Epithelial cell of esophagus (primary cell): ENCODE results near the gene ORC1.

ENCODE experiments used
- DNase-seq: peaks from one replicate; pipeline ENCODE4 v3.0.0; 2010; ENCODE audit warnings: low read depth
- H3K4me3 ChIP-seq: 2 replicates; pipeline ENCODE4 v1.5.1; 2011; ENCODE audit warnings: mild to moderate bottlenecking, low read length, control low read depth
- CTCF ChIP-seq: IDR thresholded peaks from 2 replicates; pipeline ENCODE4 v1.5.1; 2011; ENCODE audit warnings: low read depth, mild to moderate bottlenecking, low read length, control low read depth, inconsistent platforms; ENCODE audit not compliant: insufficient read depth; ENCODE audit errors: missing control alignments

ORC1 gene

GRCh38 chr1:52404116-52404974 lies at the start of gene ORC1, which contains the start of gene PRPF38A:
Gene ORC1 (minus strand): TSS chr1:52404423. CDS start chr1:52402223, 2,200 bp downstream.
Gene PRPF38A (plus strand): TSS chr1:52404602. CDS start chr1:52404750, 148 bp downstream.
- TF ChIP-seq CTCF: peak; percentile 76
- peak within 1 kb of the TSS; percentile 99 for H3K4me3 ChIP-seq
- peak; percentile 98 for DNase-seq

- H3K4me3 ChIP-seq: no peak overlapping the region
- DNase-seq: peak; percentile 16
- TF ChIP-seq CTCF: no peak
Observed at GRCh38 chr1:52444463-52444862, 40.2 kb upstream of the ORC1 start.

- no peak for DNase-seq
- no peak overlapping the region for H3K4me3 ChIP-seq
- no peak for TF ChIP-seq CTCF
Observed at GRCh38 chr1:52439976-52440375, 35.8 kb upstream of the ORC1 start.

GRCh38 chr1:52436817-52437216 lies 32.6 kb upstream of the ORC1 start:
- no peak for TF ChIP-seq CTCF
- no peak for DNase-seq
- H3K4me3 ChIP-seq: no peak overlapping the region

GRCh38 chr1:52435650-52436049 lies 31.4 kb upstream of the ORC1 start:
- no peak for DNase-seq
- no peak overlapping the region for H3K4me3 ChIP-seq
- no peak for TF ChIP-seq CTCF

GRCh38 chr1:52435211-52435610 lies 31.0 kb upstream of the ORC1 start:
- TF ChIP-seq CTCF: no peak
- H3K4me3 ChIP-seq: no peak overlapping the region
- no peak for DNase-seq
